GM03348 (cell line): ENCODE measurements around the gene LIMK1.
"Not testable (repeated sequence)": the region's sequence is repeated elsewhere in the genome, so short reads cannot be mapped to it uniquely, and the experiment has no call there.

Source experiments
- DNase-seq: peaks from one replicate; pipeline ENCODE4 v3.0.0; 2012; ENCODE audit warnings: low spot score

LIMK1 gene

DNA sequence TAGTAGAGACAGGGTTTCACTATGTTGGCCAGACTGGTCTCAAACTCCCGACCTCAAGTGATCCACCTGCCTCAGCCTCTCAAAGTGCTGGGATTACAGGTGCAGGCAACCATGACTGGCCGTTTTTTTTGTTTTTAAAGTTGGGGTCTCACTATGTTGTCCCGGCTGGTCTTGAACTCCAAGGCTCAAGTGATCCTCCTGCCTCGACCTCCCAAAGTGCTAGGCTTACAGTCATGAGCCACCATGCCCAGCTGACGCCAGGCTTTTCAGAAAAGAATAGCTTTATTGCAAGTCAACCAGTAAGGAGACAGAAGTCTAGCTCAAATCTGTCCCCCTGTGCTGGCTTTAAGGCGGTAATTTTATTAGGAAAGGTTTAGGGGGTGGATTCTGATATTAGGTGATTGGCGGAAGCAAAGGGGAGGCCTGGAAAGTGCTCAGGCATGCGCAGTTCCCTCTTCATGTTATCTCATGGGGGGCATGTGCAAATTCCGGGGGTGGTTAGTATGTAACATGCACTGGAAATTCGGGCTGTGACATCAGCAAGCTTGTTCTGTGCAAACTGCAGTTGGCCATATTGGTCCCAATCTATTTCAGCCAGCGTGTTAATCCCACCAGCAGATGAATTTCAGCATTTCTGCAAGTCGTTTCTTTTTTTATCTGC lies 42.7 kb downstream of the LIMK1 start:
- DNase-seq, result no peak

DNA sequence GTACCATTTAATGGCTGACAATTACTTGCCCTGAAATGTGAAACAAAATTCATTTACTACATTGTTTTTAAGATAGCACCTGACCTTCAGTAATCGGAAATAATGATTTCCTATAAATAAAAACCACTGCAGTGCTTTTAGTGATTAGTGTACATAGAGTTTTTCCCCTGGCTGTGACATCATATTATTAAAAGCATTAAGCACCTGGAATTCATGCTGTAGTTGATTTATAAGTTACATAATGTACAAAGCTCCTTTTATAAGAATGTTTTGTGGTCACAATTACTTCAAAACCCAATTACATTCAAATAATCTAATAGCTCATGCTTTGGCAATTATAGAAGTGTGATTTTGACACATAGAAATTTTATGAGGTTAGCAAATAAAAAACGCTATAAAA lies 46.3 kb downstream of the LIMK1 start:
- DNase-seq, result no peak

- no peak for DNase-seq
Measured at GRCh38 chr7:74130518-74130917, 46.9 kb downstream of the LIMK1 start.

DNA sequence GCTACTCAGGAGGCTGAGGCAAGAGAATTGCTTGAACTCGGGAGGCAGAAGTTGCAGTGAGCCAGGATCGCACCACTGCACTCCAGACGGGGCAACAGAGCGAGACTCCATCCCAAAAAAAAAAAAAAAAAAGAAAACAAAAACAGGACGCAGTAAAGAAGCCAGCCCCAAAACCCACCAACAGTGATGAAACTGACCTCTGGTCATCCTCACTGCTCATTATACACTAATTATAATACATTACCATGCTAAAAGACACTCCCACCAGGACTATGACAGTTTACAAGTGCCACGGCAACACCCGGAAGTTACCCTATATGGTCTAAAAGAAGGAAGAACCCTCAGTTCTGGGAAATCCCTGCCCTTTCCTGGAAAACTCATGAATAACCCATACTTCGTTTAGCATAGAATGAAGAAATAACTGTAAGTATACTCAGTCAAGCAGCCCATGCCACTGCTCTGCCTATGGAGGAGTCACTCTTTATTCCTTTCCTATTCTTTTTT lies 50.6 kb downstream of the LIMK1 start:
- DNase-seq, result no peak

DNA sequence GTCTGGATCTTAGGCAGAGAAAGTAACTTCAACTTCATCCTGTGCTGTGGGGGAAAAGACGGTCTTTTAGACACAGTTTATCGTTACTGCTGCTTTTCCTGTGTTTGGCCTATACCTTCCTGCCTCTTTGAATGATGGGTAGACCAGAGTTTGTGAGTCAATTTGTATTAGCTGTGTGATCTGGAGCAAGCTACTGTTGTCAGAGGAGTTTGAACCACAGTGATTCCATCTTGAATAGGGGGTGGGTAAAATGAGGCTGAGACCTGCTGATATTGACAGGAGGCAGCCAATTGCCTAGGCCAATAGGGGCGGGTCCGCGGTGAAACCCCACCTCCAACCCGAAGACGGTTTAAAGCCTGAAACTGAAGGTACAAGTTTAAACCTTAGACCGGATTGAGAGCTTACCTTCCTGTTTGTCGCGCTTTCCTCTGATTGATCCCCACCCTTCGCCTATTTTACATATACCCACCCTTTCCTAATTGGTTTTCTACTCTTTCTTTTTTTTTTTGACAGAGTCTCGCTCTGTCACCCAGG lies 54.8 kb downstream of the LIMK1 start:
- DNase-seq, result no peak

GRCh38 chr7:74138945-74139843 lies 55.6 kb downstream of the LIMK1 start:
- DNase-seq, result no peak

- DNase-seq, result no peak
Measured at GRCh38 chr7:74141705-74142104, 58.1 kb downstream of the LIMK1 start.

DNA sequence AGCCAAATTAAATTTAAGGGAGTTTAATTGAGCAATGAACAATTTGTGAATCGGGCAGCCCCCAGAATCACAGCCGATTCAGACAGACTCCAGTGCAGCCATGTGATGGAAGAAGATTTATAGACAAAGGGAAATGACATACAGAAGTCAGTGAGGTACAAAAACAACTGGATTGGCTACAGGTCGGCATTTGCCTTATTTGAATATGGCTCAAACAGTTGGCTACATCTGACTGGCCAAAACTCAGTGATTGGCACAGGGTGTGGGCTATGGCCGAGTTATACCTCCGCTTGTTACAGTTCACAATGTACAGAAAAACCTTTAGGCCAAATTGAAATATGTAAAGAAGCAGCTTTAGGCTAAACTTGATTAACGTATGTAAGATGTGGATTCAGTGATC lies 59.8 kb downstream of the LIMK1 start:
- no peak for DNase-seq

DNA sequence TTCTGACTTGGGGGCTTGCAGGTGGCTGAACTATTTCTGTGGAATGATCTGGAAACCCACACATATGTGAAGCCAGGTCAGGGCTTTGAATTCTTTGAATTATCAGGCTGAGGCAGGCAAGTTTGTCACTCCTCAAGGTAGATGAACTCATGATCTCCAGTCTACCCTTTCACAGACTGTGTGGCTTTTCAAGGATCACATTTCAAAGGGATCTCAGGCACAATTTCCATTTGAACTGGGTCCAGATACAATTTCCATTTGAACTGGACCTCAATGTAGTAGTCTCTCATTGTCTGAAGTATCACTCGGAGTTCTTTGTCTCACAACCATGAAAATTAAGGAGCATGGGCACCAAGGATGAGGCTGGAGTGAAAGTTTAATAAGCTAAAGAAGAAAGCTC lies 64.9 kb downstream of the LIMK1 start:
- no peak for DNase-seq

DNA sequence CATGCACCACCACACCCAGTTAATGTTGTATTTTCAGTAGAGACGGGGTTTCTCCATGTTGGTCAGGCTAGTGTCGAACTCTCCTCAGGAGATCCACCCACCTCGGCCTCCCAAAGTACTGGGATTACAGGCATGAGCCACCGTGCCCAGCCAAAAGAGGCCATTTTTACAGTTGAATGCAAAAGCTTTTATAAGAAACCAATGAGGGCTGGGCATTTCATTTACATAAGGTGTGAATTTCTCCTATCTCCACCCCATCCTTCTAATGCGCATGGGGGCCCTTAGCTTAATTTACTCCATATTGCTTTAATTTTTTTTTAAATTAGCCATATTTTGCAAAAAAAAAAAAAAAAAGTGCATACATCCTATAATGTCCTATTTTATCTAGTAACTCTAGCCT lies 65.5 kb downstream of the LIMK1 start:
- DNase-seq, result no peak

GRCh38 chr7:74149603-74150002 lies 66.0 kb downstream of the LIMK1 start:
- DNase-seq, result no peak

DNA sequence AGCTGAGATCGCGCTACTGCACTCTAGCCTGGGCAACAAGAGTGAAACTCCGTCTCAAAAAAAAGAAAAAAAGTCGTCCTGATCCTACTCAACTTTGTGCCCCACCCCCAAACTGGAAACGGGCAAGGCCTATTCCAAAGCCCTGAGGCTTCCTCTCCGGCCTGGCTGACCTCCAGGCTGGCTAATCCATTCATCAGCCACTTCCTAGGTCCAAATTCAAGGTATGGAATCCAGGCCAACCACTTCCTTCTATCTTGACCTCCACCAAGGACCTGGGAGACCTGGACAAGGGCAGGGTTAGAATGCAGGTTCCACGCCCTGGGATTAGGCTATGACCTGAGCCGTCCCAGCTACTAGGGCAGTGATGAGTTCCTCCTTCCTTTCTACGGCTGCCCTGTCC lies 70.1 kb downstream of the LIMK1 start:
- DNase-seq, result no peak

GRCh38 chr7:74155810-74156395 lies 72.3 kb downstream of the LIMK1 start:
- DNase-seq, result no peak

- DNase-seq, result no peak
Measured at GRCh38 chr7:74157605-74158004, 74.0 kb downstream of the LIMK1 start.

- no peak for DNase-seq
Measured at GRCh38 chr7:74164985-74165456, 81.4 kb downstream of the LIMK1 start.

DNA sequence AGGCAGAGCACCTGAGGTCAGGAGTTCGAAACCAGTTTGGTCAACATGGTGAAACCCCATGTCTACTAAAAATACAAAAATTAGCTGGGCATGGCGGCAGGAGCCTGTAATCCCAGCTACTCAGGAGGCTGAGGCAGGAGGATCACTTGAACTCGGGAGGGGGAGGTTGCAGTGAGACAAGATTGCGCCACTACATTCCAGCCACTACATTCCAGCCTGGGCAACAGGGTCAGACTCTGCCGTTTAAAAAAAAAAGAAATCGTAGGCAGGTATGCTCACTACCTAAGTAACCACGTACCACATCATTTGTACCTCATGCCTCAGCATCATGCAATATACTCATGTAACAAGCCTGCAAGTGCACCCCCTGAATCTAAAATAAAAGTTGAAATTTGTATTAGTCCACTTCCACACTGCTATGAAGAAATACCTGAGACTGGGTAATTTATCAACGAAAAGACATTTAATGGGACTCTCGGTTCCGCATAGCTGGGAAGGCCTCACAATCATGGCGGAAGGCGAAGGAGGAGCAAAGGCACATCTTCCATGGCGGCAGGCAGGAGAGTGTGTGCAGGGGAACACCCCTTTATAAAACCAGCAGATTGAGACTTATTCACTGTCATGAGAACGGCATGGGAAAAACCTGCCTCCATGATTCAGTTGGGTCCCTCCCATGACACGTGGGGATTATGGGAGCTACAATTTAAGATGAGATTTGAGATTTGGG lies 82.4 kb downstream of the LIMK1 start:
- DNase-seq, result no peak

GRCh38 chr7:74167324-74167723 lies 83.7 kb downstream of the LIMK1 start:
- DNase-seq, result not testable (repeated sequence)
